ENCODE results near the gene COPA.
A peak's percentile ranks its signal among the peaks of the same experiment; 100 is the strongest.

COPA gene

DNA sequence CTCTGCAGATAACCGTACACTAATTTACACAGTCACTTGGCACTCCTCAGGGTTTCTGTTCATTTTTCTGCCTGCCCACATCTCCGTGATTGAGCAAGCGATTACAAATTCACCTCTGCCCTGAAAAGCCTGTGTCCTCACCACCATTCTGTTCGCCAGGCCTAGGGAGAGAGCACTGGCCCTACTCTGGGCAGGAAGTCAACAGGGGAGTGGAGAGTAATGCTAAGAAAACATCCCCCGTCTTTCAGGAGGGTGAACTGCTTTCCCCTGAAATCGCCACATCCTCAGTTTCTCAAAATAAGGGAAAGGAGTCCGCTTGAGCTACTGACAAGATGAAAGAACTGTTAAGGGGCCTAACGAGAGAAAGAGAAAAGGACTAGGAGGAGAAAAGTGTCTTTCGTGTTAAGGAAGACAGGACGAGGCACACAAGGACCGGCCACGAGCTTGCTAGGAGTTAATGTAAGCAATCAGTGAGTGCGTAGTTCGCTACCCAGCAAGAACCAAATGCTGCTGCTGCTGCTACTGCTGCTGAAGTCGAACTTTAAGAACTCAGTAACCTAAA lies 58.7 kb downstream of the COPA start:
- H3K27ac ChIP-seq, result peak overlapping the region; percentile 66
- DNase-seq (ENCODE audit: low read depth, low spot score), result no peak

DNA sequence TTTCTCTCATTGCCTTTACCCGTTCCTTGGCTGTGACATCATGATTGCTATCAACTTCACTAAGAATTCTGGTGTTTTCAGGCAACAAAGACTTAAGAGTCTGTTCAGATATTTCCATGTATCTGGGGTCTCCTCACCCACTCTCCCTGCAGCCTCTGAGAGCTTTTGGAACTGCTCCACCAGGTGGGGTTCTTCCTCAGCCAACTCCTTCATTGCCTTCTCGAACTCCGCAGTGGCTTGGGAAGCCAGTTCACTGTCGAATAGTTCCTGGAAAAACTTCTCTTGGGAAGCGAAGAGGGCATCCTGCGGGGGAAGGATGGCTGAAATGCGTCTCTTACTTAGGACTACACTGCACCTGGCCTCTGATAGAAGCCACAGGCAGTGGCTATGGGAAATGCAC lies 60.2 kb downstream of the COPA start:
- no peak for DNase-seq (ENCODE audit: low read depth, low spot score)
- no peak overlapping the region for H3K27ac ChIP-seq

DNA sequence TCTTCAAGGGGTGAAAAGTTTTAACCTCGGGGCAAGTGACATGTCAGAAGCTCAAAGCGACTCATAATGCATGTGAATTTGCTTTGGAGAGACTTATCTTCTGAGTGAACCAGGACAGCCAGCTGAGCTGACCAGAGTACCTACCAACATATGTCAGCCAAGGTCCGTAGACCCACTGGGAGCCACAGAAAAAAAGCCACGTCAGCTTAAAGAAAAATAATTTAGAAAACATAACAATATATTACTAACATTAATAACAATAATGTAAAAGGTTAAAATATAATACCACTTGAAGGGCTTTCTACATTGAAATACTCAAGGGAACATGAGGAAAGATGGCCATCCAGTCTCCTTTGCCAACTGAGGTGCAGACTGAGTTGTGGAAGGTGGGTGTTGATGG lies 65.1 kb downstream of the COPA start:
- no peak for DNase-seq (ENCODE audit: low read depth, low spot score)
- no peak overlapping the region for H3K27ac ChIP-seq

DNA sequence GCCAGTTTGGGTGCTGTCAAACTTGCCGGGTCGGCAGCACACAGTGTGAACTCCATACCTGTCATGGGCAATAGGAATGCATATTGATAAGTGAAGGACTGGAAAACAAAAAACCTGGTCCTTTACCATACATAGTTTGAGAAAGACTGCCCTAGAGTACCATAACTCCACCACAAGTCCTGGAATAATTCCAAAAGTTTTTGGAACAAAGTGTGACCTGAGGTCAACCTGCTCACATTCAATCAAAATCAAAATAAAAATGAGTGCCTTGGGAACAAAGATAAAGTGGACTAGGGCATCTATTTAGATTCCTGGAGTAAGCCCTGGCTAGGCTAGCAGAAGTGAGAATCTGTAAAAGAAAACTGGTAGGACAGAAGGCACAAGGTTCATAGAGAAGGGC lies 65.7 kb downstream of the COPA start:
- DNase-seq (ENCODE audit: low read depth, low spot score), result no peak
- no peak overlapping the region for H3K27ac ChIP-seq

DNA sequence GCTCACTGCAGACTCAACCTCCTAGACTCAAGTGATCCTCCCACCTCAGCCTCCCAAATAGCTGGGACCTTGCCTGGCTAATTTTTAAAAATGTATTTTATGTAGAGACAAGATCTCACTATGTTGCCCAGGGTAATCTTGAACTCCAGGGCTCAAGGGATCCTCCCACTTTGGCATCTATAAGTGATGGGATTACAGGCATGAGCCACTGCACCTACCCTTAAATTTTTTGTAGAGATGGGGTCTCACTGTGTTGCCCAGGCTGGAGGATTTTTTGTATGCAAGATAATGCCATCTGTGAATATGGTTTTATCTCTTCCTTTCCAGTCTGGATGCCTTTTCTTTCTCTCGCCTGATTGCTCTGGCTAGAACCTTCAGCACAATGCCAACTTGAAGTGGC lies 72.0 kb downstream of the COPA start:
- no peak for DNase-seq (ENCODE audit: low read depth, low spot score)
- no peak overlapping the region for H3K27ac ChIP-seq

DNA sequence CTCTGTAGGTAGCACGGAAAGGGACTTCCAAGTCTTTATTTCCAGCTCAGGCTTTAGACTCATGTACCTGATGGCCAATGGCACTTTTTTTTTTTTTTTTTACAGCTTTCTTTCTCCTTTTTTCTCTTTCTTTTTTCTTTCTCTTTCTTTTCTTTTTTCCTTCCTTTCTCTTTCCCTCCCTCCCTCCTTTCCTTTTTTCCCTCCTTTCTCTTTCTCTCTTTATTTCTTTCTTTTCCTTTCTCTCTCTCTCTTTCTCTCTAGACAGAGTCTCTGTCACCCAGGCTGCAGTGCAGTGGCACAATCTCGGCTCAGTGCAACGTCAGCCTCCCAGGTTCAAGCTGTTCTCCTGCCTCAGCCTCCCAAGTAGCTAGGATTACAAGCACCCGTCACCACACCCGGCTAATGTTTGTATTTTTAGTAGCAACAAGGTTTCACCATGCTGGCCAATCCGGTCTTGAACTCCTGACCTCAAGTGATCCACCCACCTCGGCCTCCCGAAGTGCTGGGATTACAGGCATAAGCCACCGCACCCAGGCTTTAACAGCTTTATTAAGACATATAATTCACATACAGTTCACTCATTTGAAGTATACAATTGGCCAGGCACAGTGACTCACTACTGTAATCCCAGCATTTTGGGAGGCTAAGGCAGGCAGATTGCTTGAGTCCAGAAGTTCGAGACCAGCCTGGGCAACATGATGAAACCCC lies 75.6 kb downstream of the COPA start:
- no peak for DNase-seq (ENCODE audit: low read depth, low spot score)
- H3K27ac ChIP-seq, result no peak overlapping the region

DNA sequence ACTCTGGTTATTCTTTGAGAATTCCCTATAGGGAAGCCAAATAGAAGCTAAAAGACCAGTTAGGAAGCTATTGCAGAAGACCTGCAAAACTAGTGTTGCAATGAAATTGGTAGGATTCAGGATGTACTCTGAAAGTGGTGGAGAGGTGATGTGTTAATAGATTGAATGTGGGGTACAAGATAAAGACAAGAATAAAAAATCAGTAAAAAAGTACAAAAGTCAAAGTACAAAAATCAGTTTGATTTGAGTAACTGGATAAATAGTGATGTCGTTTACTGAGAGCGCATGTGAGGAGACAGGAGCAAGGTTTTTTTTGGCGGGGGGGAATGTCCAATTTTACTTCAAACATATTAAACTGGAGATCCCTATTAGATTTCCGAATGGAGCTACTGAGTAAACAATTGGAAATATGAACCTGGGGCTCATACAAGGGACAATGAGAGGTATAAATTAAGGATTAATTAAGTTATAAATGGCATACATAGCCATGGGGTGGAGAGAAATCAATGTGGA lies 78.2 kb downstream of the COPA start:
- no peak overlapping the region for H3K27ac ChIP-seq
- DNase-seq (ENCODE audit: low read depth, low spot score), result no peak

DNA sequence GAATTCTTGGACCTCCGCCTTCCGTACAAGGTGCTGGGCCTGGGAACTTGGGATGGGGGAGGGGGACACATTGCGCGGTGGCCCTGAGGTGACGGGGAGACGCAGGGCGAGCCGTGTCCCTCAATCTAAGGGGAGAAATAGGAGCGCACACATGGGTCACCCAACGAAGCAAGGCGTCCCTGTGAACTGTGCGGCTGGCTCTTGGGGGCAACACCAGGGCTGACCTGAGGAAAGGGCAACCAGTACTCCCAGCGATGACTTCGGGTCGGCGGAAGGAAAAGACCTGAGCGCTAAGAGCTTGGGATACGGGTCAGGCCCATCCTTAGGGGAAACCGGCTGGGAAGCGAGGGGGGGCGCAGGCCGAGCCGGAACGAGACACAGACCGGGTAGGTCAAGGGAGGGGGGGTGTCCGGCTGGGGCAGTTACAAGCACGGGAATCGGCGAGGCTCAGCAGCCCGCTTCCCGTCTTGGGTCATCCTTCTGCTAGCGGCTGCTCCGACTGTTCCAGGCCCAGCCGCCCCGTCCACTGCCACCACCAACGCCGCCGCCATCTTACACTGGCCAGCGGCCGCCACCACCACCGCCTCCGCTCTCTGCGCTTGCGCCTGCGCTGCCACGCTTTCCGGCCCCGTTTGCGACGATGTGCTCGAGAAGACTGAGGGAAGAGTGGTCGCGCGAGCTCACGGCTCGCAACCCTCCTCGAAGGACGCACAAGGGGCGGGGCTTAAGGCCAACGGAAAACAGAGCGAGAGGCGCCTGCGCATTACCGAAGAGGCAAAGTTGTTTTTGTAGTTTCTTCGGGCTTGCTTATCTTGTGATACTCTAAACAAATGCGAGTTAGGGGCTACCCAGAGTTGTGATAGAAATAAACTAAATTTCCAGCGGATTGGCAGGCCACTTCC lies 80.9 kb downstream of the COPA start, which contains the start of gene DCAF8:
Gene DCAF8 (minus strand): TSS at position 657 of the 902 bp plus-strand sequence. CDS start 18,541 bp downstream, outside the sequence.
- peak within 1 kb of the TSS; percentile 90 for H3K27ac ChIP-seq
- peak; percentile 68 for DNase-seq (ENCODE audit: low read depth, low spot score)

DNA sequence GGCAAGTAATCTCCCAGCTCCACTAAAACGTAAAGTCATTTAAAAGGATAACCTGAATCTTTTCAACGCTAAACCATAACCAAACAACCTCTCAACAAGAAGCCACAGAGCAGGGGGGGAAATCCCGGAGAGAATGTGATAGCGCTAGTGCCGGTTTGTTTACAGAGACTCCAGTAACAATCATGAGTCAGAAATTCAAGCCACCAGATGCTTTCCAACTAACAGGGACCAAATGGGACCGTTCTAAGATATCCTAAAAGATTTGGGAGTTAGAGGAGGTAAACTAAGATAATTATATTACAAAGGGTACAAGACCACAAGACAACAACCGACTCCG lies 81.5 kb downstream of the COPA start:
- peak overlapping the region; percentile 90 for H3K27ac ChIP-seq
- DNase-seq (ENCODE audit: low read depth, low spot score), result no peak

DNA sequence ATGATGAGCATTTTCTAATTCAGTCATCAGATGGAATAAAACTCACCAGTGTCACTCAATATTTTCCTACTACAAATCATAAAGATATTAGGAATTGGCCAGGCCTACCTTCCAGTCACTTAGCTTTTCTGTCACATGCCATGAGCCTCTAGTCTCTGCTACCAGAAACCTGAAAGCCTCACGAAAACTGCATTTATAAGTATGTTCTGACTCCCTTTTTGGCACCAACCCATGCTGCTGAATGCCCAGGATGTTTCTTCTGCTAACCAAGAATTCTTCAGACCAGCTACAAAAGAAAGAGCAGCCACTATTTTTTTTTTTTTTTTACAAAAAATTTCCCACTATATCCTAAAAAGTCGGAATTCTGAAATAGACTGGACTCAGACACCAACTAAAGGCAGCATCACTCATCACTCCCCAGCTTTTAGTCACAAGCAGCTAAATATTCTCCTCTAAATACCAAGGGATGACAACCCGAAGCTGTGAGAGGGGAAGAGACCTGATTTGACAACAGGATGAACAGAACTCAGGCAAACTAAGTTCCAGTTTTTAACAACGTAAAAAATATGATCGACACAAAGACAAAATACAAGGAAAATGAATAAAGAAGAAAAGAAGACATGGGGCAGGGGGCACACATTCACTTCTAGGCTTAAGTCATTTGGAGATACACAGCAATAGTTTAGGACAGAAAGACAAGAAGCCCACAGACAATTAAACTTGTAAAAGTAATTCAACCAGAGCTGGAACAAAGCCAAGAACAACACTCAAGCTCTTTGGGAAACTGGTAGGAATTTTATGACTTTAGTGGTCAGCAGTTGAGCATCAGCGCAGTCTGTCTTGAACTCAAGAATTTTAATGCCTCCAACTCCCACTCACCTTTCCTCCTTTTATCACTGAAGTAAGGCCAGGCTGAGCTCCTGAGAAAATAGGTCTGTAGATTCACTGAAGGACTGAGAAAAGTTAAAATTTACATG lies 82.4 kb downstream of the COPA start:
- peak overlapping the region; percentile 90 for H3K27ac ChIP-seq
- no peak for DNase-seq (ENCODE audit: low read depth, low spot score)

DNA sequence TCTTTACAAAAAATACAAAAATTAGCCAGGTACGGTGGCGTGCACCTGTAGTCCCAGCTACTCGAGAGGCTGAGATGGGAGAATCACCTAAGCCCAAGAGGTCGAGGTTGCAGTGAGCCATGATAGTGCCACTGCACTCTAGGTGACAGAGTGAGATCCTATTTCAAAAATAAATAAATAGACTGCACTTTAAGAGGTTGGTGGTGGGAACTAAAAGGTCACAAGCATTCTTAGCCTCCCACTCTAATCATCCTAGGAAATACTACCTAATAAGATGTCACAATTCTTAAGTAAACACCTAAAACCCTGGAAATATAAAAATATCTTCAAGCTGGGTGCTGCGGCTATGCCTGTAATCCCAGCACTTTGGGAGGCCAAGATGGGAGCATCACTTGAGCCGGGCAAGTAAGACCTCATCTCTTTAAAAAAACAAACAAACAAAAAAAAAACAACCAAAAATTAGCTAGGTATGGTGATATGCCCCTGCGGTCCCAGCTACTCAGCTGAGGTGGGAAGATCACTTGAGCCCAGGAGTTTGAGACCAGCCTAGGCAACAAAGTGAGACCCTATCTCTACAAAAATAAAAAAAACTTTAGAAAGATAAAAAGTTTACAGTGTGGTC lies 84.8 kb downstream of the COPA start:
- no peak overlapping the region for H3K27ac ChIP-seq
- DNase-seq (ENCODE audit: low read depth, low spot score), result no peak

DNA sequence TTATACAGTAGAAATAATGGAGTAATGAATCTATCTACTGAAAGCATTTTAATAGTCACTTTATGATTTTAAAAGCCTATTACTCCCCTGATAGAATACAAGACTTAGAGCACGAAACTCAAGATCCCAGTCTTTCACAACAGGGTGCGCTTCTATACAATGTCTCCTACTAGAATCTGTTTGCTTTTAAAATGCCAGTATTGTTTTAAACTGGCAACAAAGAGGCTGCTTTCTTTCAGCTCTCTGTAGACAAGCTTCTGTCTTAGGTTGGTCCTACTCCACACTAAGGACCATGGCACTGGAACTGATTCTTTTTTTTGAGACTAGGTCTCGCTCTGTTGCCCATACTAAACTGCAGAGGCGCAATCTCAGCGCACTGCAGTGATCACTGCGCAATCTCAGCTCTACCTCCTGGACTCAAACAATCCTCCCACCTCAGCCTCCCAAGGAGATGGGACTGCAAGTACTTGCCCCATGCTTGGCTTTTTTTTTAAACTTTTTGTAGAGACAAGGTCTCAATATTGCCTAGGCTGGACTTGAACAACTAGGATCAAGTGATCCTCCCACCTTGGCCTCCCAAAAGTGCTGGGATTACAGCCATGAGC lies 85.5 kb downstream of the COPA start:
- no peak overlapping the region for H3K27ac ChIP-seq
- DNase-seq (ENCODE audit: low read depth, low spot score), result no peak

DNA sequence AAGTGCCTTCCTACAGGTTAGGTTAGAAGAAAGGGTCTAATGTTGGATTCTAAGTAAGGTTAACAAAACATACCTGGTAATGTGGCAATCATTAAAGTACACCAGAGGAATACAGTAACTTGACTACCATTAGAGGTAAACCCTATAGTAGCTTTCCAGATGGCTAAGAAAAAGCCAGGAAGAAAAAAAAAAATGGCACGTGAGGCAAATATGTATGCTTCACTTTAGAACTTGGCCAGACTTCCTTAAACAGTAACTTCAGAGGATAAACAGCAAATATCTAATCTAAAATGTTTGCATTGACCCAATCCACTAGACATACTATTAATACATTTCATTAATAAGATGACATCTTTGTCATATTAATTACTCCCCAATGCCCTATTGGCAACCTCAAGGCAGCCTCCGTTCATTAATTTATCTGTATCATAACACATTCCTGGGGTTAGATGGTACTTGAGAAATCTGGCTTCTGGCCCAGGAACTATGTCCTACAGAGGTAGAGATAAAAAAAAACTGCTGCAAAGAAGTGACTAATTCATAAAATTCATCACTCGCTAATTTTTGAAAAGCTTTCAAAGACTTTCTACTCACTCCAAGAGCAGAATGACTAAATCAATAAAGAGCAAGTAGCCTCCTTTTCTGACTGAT lies 86.5 kb downstream of the COPA start:
- no peak overlapping the region for H3K27ac ChIP-seq
- DNase-seq (ENCODE audit: low read depth, low spot score), result peak; percentile 52

DNA sequence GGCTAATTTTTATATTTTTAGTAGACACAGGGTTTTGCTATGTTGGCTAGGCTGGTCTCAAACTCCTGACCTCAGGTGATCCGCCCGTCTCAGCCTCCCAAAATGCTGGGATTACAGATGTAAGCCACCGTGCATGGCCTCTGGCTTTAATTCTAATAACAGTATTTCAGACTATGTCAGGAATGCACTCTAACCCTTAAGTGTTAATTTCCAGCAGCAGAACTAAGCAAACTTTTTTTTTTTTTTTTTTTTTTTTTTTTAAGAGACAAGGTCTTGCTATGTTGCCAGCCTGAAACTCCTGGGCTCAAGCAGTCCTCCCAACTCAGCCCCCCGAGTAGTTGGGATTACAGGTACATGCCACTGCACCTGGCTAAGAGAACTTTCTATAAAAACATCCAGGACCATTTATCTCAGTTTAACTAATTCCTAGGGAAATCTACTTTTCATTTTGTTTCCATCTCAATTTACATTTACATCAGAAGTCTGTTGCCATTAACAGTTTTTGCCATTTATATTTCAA lies 87.2 kb downstream of the COPA start:
- H3K27ac ChIP-seq, result no peak overlapping the region
- DNase-seq (ENCODE audit: low read depth, low spot score), result no peak

DNA sequence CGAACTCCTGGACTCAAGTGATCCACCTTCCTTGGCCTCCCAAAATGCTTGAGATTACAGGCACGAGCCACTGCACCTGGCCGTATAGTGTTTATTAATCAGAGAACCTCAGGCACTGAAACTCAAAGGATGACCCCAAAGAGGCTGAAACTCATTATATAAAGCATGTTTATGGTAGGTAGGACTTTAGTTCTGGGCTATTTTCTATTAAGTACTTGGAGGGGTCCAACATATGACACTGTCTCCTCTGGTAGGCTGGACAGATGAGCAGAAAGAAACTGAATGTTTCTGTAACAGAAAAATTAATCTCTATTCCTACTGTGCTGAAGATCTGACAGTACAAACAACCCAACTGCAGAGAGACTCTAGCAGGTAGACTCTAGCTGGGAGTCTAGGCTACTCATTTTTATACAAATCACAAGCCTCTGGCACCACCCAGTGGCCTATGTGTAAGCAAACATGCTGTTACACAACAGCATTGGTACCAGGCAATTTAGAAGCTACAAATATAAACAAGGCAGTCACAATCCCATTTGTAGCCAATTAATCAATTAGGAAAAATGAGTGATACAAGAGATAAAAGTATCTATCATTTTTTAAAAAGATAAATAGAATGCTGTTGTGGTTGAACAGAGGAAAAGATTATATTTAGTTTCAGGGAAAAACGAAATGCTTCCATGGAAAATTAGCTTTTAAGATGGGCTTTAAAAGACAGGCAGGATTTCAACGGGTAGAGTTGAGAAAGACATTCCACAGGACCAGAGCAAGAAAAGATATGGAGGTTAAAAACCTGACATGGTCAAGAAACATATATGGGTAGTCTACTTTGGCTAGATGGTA lies 91.1 kb downstream of the COPA start:
- DNase-seq (ENCODE audit: low read depth, low spot score), result no peak
- H3K27ac ChIP-seq, result no peak overlapping the region

DNA sequence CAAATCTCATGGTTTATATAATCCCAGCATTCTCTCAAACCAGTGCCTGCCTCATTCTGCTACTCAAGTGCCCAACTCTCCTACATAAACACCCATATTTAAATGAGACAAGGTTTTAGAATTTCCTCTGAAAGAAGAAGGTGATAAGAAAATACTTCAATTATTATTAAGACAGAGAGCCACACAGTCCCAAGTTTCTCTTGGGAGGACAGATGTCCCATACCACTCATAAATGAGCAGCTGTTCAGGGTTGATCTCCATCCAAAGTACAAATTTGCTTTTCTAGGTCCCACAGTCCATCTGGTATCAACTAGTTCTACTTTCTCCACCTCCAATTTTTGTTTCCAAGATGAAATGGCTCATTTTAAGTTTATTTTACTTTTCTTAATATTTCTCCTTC lies 92.0 kb downstream of the COPA start:
- DNase-seq (ENCODE audit: low read depth, low spot score), result no peak
- H3K27ac ChIP-seq, result no peak overlapping the region

DNA sequence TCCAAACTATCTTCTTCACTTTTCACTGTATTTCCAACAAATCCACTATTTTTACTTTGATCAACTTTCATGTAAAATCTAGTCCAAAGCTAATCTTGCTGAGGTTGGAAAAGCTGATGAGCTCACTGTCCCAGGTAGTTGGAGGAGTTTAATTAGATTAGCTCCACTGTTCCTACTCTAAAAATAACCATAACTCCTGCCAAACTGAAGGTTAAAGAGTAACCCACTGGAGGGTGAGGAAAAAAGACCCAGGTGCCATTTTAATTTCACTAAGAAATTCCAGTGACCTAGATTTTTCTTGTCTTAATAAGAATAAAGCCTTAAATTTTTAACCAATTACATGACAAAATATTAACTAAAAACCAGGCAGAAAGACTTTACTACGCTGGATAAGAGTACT lies 96.0 kb downstream of the COPA start:
- no peak for DNase-seq (ENCODE audit: low read depth, low spot score)
- H3K27ac ChIP-seq, result no peak overlapping the region

DNA sequence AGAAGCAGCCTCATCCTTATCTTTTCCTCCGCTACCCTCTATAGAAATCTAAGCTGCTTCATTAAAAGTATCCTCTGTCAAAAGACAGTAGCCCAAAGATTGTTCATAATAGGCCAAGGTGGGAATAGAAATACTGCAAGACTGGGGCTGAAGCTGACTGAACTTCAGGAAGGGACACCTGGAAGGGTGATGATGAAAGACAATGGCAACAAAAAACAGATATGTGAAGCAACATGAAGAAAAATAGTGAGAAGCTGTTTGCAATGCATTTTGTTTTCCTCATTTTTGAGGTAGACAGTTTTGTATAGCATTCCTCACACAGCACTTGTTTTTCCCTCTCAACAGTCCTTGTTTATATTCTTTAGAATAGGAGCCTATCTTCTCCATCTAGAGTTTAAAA lies 97.6 kb downstream of the COPA start:
- DNase-seq (ENCODE audit: low read depth, low spot score), result no peak
- H3K27ac ChIP-seq, result peak overlapping the region; percentile 4
